Smooth muscle cell of the brain vasculature (primary cell): ENCODE measurements around the gene RCBTB1.
"Not testable (repeated sequence)": the region's sequence is repeated elsewhere in the genome, so short reads cannot be mapped to it uniquely, and the experiment has no call there.

ENCODE experiments used
- DNase-seq: peaks from one replicate; pipeline ENCODE4 v3.0.0-alpha.2; 2012; ENCODE audit warnings: low read depth, low spot score

RCBTB1 gene

GRCh38 chr13:49604570-49604969 is 19.2 kb upstream of the RCBTB1 start:
- DNase-seq: no peak

GRCh38 chr13:49602615-49603014 is 17.3 kb upstream of the RCBTB1 start:
- DNase-seq: not testable (repeated sequence)

GRCh38 chr13:49602005-49602404 is 16.6 kb upstream of the RCBTB1 start:
- no peak for DNase-seq

DNA sequence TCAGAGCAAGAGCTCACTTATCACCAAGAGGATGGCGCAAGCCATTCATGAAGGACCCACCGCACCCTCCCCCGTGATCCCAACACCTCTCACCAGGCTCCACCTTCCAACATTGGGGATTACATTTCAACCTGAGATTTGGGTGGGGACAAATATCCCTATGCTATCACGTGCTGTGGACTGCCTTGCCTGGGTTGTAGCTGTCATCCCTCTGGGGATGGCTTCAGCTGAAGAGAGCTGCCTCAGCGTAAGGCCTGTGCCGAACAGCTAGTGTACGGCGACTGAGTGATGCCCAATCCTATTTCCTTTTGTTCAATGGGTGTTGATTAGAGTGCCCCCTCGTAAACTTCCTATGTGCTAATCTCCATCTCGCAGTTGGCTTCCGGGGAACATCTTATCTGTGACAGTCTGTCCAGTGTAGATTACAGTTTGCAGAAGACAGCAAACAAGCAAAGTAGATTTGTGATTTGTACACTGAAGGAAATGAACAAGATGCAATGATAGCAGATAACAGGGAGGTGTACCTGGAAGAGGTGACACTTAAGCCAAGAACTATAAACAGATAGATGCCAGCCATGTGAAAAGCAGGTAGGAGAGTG is 11.8 kb upstream of the RCBTB1 start:
- DNase-seq: no peak

- DNase-seq: no peak
These were observed 10.9 kb upstream of the RCBTB1 start for GRCh38 chr13:49596221-49596620.

GRCh38 chr13:49594576-49594975 is 9.2 kb upstream of the RCBTB1 start:
- DNase-seq: no peak

DNA sequence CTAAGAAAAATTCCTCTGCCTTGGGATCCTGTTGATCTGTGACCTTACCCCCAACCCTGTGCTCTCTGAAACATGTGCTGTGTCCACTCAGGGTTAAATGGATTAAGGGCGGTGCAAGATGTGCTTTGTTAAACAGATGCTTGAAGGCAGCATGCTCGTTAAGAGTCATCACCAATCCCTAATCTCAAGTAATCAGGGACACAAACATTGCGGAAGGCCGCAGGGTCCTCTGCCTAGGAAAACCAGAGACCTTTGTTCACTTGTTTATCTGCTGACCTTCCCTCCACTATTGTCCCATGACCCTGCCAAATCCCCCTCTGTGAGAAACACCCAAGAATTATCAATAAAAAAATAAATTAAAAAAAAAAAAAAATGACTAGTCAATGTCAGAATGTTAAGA is 8.5 kb upstream of the RCBTB1 start:
- not testable (repeated sequence) for DNase-seq

GRCh38 chr13:49590714-49591113 is 5.4 kb upstream of the RCBTB1 start:
- DNase-seq: not testable (repeated sequence)

- no peak for DNase-seq
These were observed 2.0 kb upstream of the RCBTB1 start for GRCh38 chr13:49587311-49587847.

GRCh38 chr13:49586717-49587116 is 1.4 kb upstream of the RCBTB1 start:
- DNase-seq: no peak

- no peak for DNase-seq
These were observed 581 bp downstream of the RCBTB1 start for GRCh38 chr13:49584771-49585182.

DNA sequence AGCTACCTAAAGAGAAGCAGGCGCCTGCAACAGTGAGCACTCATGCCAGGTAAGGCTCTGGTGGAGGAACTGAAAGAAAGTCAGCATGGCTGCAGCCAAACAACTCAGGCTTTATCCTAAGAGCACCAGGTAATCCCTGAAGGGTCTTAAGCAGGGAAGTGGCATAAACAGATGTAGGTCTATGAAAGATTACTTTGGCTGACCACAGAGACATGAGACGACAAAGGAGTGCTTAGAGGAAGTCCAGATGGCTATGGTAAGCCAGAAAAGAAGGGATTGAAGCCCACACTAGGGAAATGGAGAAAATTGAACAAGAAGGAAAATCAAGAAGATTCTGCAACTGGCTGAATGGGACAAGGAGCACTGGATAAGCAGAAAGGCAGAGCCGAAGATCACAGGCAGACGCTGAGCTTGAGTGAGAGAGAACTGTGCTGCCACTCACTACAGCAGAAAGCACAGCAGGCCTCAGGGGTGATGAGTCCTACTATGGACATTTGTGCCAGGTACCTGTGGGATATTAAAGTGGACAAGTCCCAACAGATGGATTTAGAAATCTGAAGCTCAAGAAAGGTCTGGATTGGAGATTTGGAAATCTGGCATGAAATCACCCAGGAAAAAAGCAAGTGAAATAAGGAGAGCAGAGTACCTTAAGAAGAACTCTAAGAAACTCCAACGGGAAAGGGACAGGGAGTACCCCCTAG is 4.2 kb downstream of the RCBTB1 start:
- no peak for DNase-seq

- no peak for DNase-seq
These were observed 5.9 kb downstream of the RCBTB1 start for GRCh38 chr13:49579501-49579900.

- DNase-seq: no peak
These were observed 13.8 kb downstream of the RCBTB1 start for GRCh38 chr13:49571299-49572240.

- DNase-seq: no peak
These were observed 15.2 kb downstream of the RCBTB1 start for GRCh38 chr13:49569993-49570689.

DNA sequence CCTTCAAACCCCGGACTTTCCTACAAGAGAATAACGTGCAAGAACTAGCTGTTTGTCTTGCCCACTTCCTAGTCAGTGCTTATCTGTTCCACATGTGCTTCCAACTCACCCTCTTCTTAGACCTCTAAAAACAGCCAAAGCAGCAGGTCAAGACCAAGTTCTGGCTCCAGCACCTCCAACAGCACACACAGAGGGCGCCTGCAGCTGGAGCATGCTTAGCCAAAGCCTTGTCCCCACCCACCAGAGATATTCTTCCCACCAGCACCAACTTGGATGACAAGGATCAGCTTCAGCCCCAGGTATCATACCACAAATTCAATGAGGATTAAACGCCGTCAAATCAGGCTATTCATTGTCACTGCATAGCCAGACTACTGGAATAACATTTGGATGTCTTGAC is 17.9 kb downstream of the RCBTB1 start:
- DNase-seq: no peak

- DNase-seq: no peak
These were observed 18.9 kb downstream of the RCBTB1 start for GRCh38 chr13:49566461-49566860.

- DNase-seq: not testable (repeated sequence)
These were observed 19.9 kb downstream of the RCBTB1 start for GRCh38 chr13:49565461-49565860.

- DNase-seq: no peak
These were observed 21.8 kb downstream of the RCBTB1 start for GRCh38 chr13:49563516-49563915.

DNA sequence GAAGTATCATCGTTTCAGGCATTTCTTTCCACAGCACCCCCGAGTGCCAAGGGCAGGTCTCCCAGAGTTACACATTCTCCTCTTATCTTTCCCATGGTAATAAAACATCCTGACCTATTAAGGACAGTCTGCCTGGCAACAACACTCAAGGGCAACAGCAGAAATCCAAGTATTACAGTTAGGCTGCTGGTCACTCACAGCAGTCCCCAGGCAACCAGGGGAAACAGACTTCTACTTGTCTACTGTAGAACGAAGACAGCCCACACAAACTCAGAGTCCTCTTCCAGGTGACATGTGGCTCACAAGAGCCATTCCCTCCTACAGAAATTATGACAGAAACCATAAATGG is 24.3 kb downstream of the RCBTB1 start:
- no peak for DNase-seq

DNA sequence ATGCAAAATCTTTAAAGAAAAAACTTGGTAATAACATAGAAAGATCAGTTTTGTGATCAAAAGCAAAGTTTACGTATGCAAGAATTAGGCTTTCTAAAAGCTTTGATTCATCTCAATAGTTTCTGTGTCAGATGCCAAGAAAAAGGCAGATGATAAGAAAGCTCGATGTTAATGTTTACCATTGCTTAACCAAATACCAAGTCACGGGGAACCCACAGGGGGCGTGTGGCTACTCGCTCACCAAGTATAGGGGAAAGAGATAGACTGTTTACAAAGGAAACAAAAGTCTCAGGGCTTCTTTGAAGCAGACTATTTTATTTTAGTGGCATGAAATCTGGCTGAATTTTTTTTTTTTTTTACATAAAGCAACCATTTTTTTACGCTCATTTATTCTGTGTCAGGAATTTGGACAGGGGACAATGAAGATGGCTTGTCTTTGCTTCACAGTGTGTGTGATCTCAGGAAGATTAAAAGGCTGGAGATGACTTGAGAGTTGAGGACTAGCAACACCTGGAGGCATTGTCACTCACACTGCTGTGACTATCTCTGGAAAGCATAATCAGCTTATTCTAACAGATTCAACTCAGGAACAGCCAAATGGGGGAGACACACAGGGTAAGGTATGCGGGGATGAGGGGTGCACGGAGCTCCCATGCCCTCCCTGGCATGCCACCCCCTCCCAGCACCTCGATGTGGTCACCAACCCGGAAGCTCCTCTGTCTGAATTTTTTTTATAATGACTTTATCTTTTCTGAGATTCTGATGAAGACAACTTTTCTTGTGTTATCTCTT is 24.9 kb downstream of the RCBTB1 start:
- DNase-seq: peak; percentile 70
